Measurements from ENCODE around the gene EIF2B2.

DNA sequence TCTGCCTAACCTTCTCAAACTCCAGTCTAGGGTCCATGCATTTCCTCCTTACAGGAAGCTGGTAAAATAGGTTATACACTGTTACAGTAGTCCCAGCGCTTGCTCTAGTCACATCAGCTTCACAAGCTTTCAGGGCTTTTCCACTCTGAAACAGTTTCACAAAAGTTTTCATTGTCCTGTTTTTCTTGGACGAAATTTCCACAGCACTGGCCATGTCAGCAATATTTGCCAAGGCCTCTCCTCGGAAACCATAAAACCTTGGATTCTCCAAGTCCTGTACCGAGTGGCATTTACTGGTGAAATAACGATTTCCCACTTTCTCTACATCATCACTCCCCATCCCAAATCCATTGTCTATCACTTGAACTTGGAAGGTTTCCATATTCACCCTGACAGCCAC lies 46.4 kb downstream of the EIF2B2 start:
- TF ChIP-seq CTCF (conservative IDR thresholded peaks at IDR 0.05 in 1 of 2, IDR thresholded peaks at IDR 0.05 in 1 of 2; ENCODE audit: extremely low read depth in 1 of 2, insufficient read depth in 1 of 2, low read depth in 1 of 2, low read length in 2 of 2) (no peak), EZH2 (IDR thresholded peaks at IDR 0.05; ENCODE audit: borderline replicate concordance, low read length) (no peak)
